NB4 (cell line): Measurements from ENCODE around the gene SPC25.

ENCODE experiments used
- DNase-seq: peaks from one replicate; pipeline ENCODE4 v3.0.0; 2010; ENCODE audit warnings: low read depth
- H3K4me3 ChIP-seq: one replicate; pipeline ENCODE4 v1.5.1; 2011; ENCODE audit warnings: mild to moderate bottlenecking, low read depth, low read length, moderate library complexity
- MAX ChIP-seq: IDR thresholded peaks from 2 replicates; pipeline ENCODE4 v1.6.1; 2011; ENCODE audit warnings: low read depth, low read length
- MYC ChIP-seq: IDR thresholded peaks from 2 replicates; pipeline ENCODE4 v1.6.1; 2011; ENCODE audit warnings: low read depth, low read length
- POLR2A ChIP-seq: IDR thresholded peaks from 2 replicates; pipeline ENCODE4 v1.6.1; 2011; ENCODE audit warnings: mild to moderate bottlenecking; ENCODE audit not compliant: insufficient read length; ENCODE audit errors: extremely low read depth
- TF ChIP-seq, protein P1 (sequence below): IDR thresholded peaks from one replicate; pipeline ENCODE4 v1.5.1; 2012; ENCODE audit warnings: low read depth, low read length

The SPC25 gene

GRCh38 chr2:168855601-168856000 is 34.6 kb downstream of the SPC25 start:
- TF ChIP-seq, protein P1, sequence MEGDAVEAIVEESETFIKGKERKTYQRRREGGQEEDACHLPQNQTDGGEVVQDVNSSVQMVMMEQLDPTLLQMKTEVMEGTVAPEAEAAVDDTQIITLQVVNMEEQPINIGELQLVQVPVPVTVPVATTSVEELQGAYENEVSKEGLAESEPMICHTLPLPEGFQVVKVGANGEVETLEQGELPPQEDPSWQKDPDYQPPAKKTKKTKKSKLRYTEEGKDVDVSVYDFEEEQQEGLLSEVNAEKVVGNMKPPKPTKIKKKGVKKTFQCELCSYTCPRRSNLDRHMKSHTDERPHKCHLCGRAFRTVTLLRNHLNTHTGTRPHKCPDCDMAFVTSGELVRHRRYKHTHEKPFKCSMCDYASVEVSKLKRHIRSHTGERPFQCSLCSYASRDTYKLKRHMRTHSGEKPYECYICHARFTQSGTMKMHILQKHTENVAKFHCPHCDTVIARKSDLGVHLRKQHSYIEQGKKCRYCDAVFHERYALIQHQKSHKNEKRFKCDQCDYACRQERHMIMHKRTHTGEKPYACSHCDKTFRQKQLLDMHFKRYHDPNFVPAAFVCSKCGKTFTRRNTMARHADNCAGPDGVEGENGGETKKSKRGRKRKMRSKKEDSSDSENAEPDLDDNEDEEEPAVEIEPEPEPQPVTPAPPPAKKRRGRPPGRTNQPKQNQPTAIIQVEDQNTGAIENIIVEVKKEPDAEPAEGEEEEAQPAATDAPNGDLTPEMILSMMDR: no peak
- TF ChIP-seq MAX: no peak
- TF ChIP-seq POLR2A: no peak
- no peak for TF ChIP-seq MYC
- DNase-seq: no peak
- no peak overlapping the region for H3K4me3 ChIP-seq

GRCh38 chr2:168854651-168855050 is 35.6 kb downstream of the SPC25 start:
- H3K4me3 ChIP-seq: no peak overlapping the region
- no peak for TF ChIP-seq MAX
- TF ChIP-seq, protein P1: no peak
- DNase-seq: no peak

DNA sequence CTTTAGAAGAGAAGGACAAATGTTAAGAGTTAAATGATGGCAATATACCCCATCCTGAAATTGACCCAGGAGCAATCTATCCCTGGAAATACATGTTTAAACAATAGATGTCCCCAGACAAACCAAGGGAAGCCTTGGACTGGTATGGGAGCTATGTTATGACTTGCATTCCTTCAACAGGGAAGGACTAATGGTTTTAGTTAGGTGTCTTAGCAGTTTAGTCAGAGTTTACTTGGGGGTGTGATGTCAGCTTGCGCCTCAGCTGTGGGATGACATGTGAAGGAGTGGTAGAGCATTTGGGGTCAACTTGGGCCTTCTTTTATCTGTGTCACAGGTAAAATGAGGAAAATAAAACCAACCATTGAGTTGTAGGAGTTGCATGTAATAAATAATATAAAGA is 36.8 kb downstream of the SPC25 start:
- TF ChIP-seq MAX: no peak
- TF ChIP-seq, protein P1: no peak
- TF ChIP-seq MYC: no peak
- TF ChIP-seq POLR2A: no peak
- DNase-seq: no peak
- no peak overlapping the region for H3K4me3 ChIP-seq

DNA sequence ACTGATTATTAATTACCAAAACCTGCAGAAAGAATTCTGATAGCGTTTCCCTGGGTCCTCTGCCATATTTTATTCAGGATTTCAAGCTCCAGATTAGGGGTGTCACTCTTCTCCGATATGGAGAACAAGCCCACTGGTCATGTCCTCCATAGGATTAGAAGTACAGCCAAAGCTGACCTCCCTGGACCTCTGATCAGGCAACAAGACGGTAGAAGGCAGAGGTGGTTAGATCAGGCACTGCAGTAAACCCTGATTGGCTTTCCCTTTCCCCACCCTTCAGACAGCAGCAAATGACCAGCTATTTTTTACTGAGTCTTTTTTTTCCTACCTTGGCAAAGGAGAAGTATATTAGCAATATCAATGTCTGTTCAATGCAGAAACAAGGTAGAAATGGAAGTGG is 37.7 kb downstream of the SPC25 start:
- TF ChIP-seq MAX: no peak
- no peak for TF ChIP-seq MYC
- TF ChIP-seq POLR2A: no peak
- TF ChIP-seq, protein P1: no peak
- no peak for DNase-seq
- H3K4me3 ChIP-seq: no peak overlapping the region

GRCh38 chr2:168851674-168852320 is 38.4 kb downstream of the SPC25 start:
- TF ChIP-seq POLR2A: no peak
- no peak for TF ChIP-seq MYC
- TF ChIP-seq MAX: no peak
- TF ChIP-seq, protein P1: no peak
- no peak overlapping the region for H3K4me3 ChIP-seq
- no peak for DNase-seq

GRCh38 chr2:168850846-168851245 is 39.4 kb downstream of the SPC25 start:
- H3K4me3 ChIP-seq: no peak overlapping the region
- no peak for TF ChIP-seq MYC
- TF ChIP-seq MAX: no peak
- TF ChIP-seq, protein P1: no peak
- TF ChIP-seq POLR2A: no peak
- no peak for DNase-seq
